Astrocyte (in vitro differentiated cells and primary cell): ENCODE results near the gene TARS3. TPM values are rescaled to one million over a fixed set of nuclear protein-coding genes. Genes with fewer than 3 reads are reported as not detected.

Source experiments
- DNase-seq: peaks from one replicate; pipeline ENCODE4 v3.0.0-alpha.2; 2010; ENCODE audit warnings: low read depth
- FAIRE-seq: peaks from 2 replicates; lab custom pipeline; 2011; peaks lifted over from hg19 to GRCh38; lab: Jason Lieb, UNC
- H2AFZ ChIP-seq: 2 replicates; pipeline ENCODE4 v1.6.0; 2012; ENCODE audit warnings: low read depth, low read length, inconsistent platforms
- H3K27ac ChIP-seq: 2 replicates; pipeline ENCODE4 v1.5.1; 2011; ENCODE audit warnings: low read depth, low read length, inconsistent platforms
- H3K27me3 ChIP-seq: 2 replicates; pipeline ENCODE4 v1.6.0; 2011; ENCODE audit warnings: low read length, inconsistent platforms; ENCODE audit not compliant: insufficient read depth
- H3K36me3 ChIP-seq: 2 replicates; pipeline ENCODE4 v1.5.1; 2011; ENCODE audit warnings: low read length, inconsistent platforms; ENCODE audit not compliant: insufficient read depth
- H3K4me1 ChIP-seq: 2 replicates; pipeline ENCODE4 v1.5.1; 2011; ENCODE audit warnings: low read length, inconsistent platforms; ENCODE audit not compliant: insufficient read depth
- H3K4me2 ChIP-seq: 2 replicates; pipeline ENCODE4 v1.6.0; 2012; ENCODE audit warnings: low read length, inconsistent platforms
- H3K4me3 ChIP-seq: 2 replicates; pipeline ENCODE4 v1.5.1; 2011; ENCODE audit warnings: low read depth, mild to moderate bottlenecking, low read length, inconsistent platforms; ENCODE audit not compliant: insufficient read depth
- H3K79me2 ChIP-seq: 2 replicates; pipeline ENCODE4 v1.6.0; 2012; ENCODE audit warnings: mild to moderate bottlenecking, low read length, inconsistent platforms; ENCODE audit not compliant: insufficient read depth
- H3K9ac ChIP-seq: 2 replicates; pipeline ENCODE4 v1.6.0; 2012; ENCODE audit warnings: mild to moderate bottlenecking, low read length, inconsistent platforms
- H3K9me3 ChIP-seq: 2 replicates; pipeline ENCODE4 v1.5.1; 2012; ENCODE audit warnings: low read depth, mild to moderate bottlenecking, low read length, inconsistent platforms; ENCODE audit not compliant: insufficient read depth
- H4K20me1 ChIP-seq: 2 replicates; pipeline ENCODE4 v1.6.0; 2012; ENCODE audit warnings: low read length, inconsistent platforms; ENCODE audit not compliant: insufficient read depth
- H3K27ac Mint-ChIP-seq: one replicate; pipeline ENCODE4 v1.8.0; 2021; ENCODE audit warnings: mild to moderate bottlenecking, mixed read lengths; ENCODE audit not compliant: unreplicated experiment
- H3K27me3 Mint-ChIP-seq: one replicate; pipeline ENCODE4 v1.8.0; 2021; ENCODE audit warnings: low read depth, mixed read lengths; ENCODE audit not compliant: unreplicated experiment
- H3K36me3 Mint-ChIP-seq: one replicate; pipeline ENCODE4 v1.8.0; 2021; ENCODE audit warnings: low read depth, mixed read lengths; ENCODE audit not compliant: unreplicated experiment
- H3K4me1 Mint-ChIP-seq: one replicate; pipeline ENCODE4 v1.8.0; 2021; ENCODE audit warnings: low read depth, mixed read lengths; ENCODE audit not compliant: unreplicated experiment
- H3K4me3 Mint-ChIP-seq: one replicate; pipeline ENCODE4 v1.8.0; 2021; ENCODE audit warnings: mild to moderate bottlenecking, moderate library complexity, mixed read lengths; ENCODE audit not compliant: unreplicated experiment
- H3K9me3 Mint-ChIP-seq: one replicate; pipeline ENCODE4 v1.8.0; 2021; ENCODE audit warnings: mild to moderate bottlenecking, mixed read lengths; ENCODE audit not compliant: unreplicated experiment
- CTCF ChIP-seq: IDR thresholded peaks from 2 replicates; pipeline ENCODE4 v1.5.1; 2011; ENCODE audit warnings: low read depth, mild to moderate bottlenecking, inconsistent platforms, low read length, moderate library complexity; ENCODE audit not compliant: insufficient read depth
- EZH2 ChIP-seq: IDR thresholded peaks from 2 replicates; pipeline ENCODE4 v1.6.1; 2012; ENCODE audit warnings: mild to moderate bottlenecking, low read length, inconsistent platforms; ENCODE audit not compliant: insufficient read depth
- total RNA-seq: library from RNA; stranded (reverse); gene quantifications from 2 replicates; pipeline ENCODE4 v1.2.1, GENCODE V29; 2021

Gene TARS3
- total RNA-seq, 1 donor from 2014 or later: 15.7 TPM

- H3K9me3 Mint-ChIP-seq: no peaks in the 10 kb centered on the region
- peak overlapping the region; percentile 70 for H3K27ac Mint-ChIP-seq
- H3K4me3 Mint-ChIP-seq: no peak overlapping the region
- peaks cover 12% of the 10 kb centered on the region for H3K4me1 ChIP-seq
- peaks cover 2% of the 10 kb centered on the region for H3K27me3 ChIP-seq
- peak overlapping the region; percentile 38 for H2AFZ ChIP-seq
- no peaks in the 10 kb centered on the region for H4K20me1 ChIP-seq
- peaks cover 29% of the 10 kb centered on the region for H3K27me3 Mint-ChIP-seq
- H3K36me3 ChIP-seq: no peaks in the 10 kb centered on the region
- peaks cover 11% of the 10 kb centered on the region for H3K4me1 Mint-ChIP-seq
- no peaks in the 10 kb centered on the region for H3K36me3 Mint-ChIP-seq
- no peak for TF ChIP-seq CTCF
- TF ChIP-seq EZH2: no peak
- H3K79me2 ChIP-seq: no peaks in the 10 kb centered on the region
- H3K9me3 ChIP-seq: no peaks in the 10 kb centered on the region
- H3K9ac ChIP-seq: peak overlapping the region; percentile 17
- no peak overlapping the region for H3K27ac ChIP-seq
- H3K4me2 ChIP-seq: peak overlapping the region; percentile 85
- DNase-seq (peak; percentile 63), FAIRE-seq (no peak)
- peak overlapping the region; percentile 36 for H3K4me3 ChIP-seq
These were observed 108.1 kb downstream of the TARS3 start for GRCh38 chr15:101615986-101616848.

- H3K4me1 ChIP-seq: peaks cover 12% of the 10 kb centered on the region
- H3K4me3 Mint-ChIP-seq: no peak overlapping the region
- H3K27ac Mint-ChIP-seq: peak overlapping the region; percentile 70
- H4K20me1 ChIP-seq: no peaks in the 10 kb centered on the region
- peaks cover 34% of the 10 kb centered on the region for H3K27me3 Mint-ChIP-seq
- peaks cover 2% of the 10 kb centered on the region for H3K27me3 ChIP-seq
- H3K4me1 Mint-ChIP-seq: peaks cover 9% of the 10 kb centered on the region
- H3K36me3 Mint-ChIP-seq: no peaks in the 10 kb centered on the region
- no peak overlapping the region for H3K4me3 ChIP-seq
- no peak overlapping the region for H3K27ac ChIP-seq
- DNase-seq (no peak), FAIRE-seq (no peak)
- H2AFZ ChIP-seq: peak overlapping the region; percentile 38
- no peaks in the 10 kb centered on the region for H3K79me2 ChIP-seq
- no peaks in the 10 kb centered on the region for H3K36me3 ChIP-seq
- H3K9me3 ChIP-seq: no peaks in the 10 kb centered on the region
- no peak overlapping the region for H3K9ac ChIP-seq
- no peaks in the 10 kb centered on the region for H3K9me3 Mint-ChIP-seq
- no peak for TF ChIP-seq CTCF
- TF ChIP-seq EZH2: no peak
- peak overlapping the region; percentile 85 for H3K4me2 ChIP-seq
These were observed 108.8 kb downstream of the TARS3 start for GRCh38 chr15:101615414-101615985.
